T-cell (primary cell): Measurements from ENCODE around the gene ADCY10. TPM values are rescaled to one million over a fixed set of nuclear protein-coding genes. Genes with fewer than 3 reads are reported as not detected.

ENCODE experiments used
- ATAC-seq, 4 experiments: fragments of 200-7000 bp in 3 of 4; fragments of 150-1000 bp in 1 of 4; cut with Tn5 transposase; replicated peaks in 1 of 4; 1 replicate in 3 of 4; 2 replicates in 1 of 4; pipeline ENCODE4 v1.10.0; 2021; ENCODE audit warnings: moderate library complexity in 3 of 4, mild to moderate bottlenecking in 2 of 4, moderate number of reproducible peaks in 1 of 4
- CTCF ChIA-PET, 2 donors: fragments of 300-600 bp; sonication (Branson Sonifier 250); formaldehyde crosslinking; loops; one replicate each; lab custom pipeline; 2022; ENCODE audit warnings: antibody characterized with exemption in 2 of 2; lab: Charles Lee
- POLR2A ChIA-PET, 2 donors: fragments of 300-600 bp; sonication (Branson Sonifier 250); formaldehyde crosslinking; loops; one replicate each; lab custom pipeline; 2022; ENCODE audit warnings: antibody characterized with exemption in 2 of 2; lab: Charles Lee
- DNase-seq, 35 experiments: peaks; one replicate each; pipeline versions ENCODE4 v3.0.0 to v3.0.0-alpha.2; 2013 to 2023
- H3K27ac ChIP-seq: one replicate; pipeline ENCODE4 v1.5.1; 2013; ENCODE audit warnings: low read length
- H3K27me3 ChIP-seq, 2 experiments: replicated peaks in 1 of 2; 1 replicate in 1 of 2; 2 replicates in 1 of 2; pipeline versions ENCODE4 v1.6.1 to v1.7.0; 2013; ENCODE audit warnings: low read length in 1 of 2, mixed read lengths in 1 of 2; ENCODE audit not compliant: control insufficient read depth in 2 of 2, insufficient read depth in 2 of 2; ENCODE audit errors: extremely low read depth in 1 of 2
- H3K36me3 ChIP-seq, 2 donors: 1 replicate in 1 of 2; 2 replicates in 1 of 2; pipeline versions ENCODE4 v1.6.1 to v1.7.0; 2013; ENCODE audit warnings: low read length in 1 of 2; ENCODE audit not compliant: control insufficient read depth in 2 of 2, insufficient read depth in 1 of 2; ENCODE audit errors: extremely low read depth in 1 of 2
- H3K4me1 ChIP-seq, 2 experiments: 1 replicate in 1 of 2; 2 replicates in 1 of 2; pipeline versions ENCODE4 v1.6.1 to v1.7.0; 2013; ENCODE audit warnings: low read length in 2 of 2, mixed read lengths in 1 of 2; ENCODE audit not compliant: insufficient read depth in 2 of 2, control insufficient read depth in 1 of 2; ENCODE audit errors: extremely low read depth in 1 of 2
- H3K4me3 ChIP-seq, 2 donors: 1 replicate in 1 of 2; 2 replicates in 1 of 2; pipeline versions ENCODE4 v1.5.1 to v1.7.0; 2013; ENCODE audit warnings: mild to moderate bottlenecking in 2 of 2, low read length in 1 of 2, moderate library complexity in 1 of 2; ENCODE audit not compliant: control insufficient read depth in 1 of 2; ENCODE audit errors: extremely low read depth in 1 of 2
- H3K9me3 ChIP-seq: 2 replicates; pipeline ENCODE4 v1.7.0; 2013
- H3K27ac Mint-ChIP-seq, 2 donors: one replicate each; pipeline ENCODE4 v1.8.0; 2020 to 2021; ENCODE audit warnings: mild to moderate bottlenecking in 2 of 2, mixed read lengths in 2 of 2
- H3K27me3 Mint-ChIP-seq, 2 donors: one replicate each; pipeline ENCODE4 v1.8.0; 2021 to 2022; ENCODE audit warnings: mixed read lengths in 2 of 2
- H3K36me3 Mint-ChIP-seq: one replicate; pipeline ENCODE4 v1.8.0; 2021; ENCODE audit warnings: mixed read lengths
- H3K4me1 Mint-ChIP-seq, 3 donors: one replicate each; pipeline ENCODE4 v1.8.0; 2020 to 2022; ENCODE audit warnings: mixed read lengths in 3 of 3, mild to moderate bottlenecking in 1 of 3
- H3K4me3 Mint-ChIP-seq, 3 donors: one replicate each; pipeline ENCODE4 v1.8.0; 2020 to 2022; ENCODE audit warnings: mild to moderate bottlenecking in 3 of 3, mixed read lengths in 3 of 3, moderate library complexity in 3 of 3
- H3K9me3 Mint-ChIP-seq, 3 donors: one replicate each; pipeline ENCODE4 v1.8.0; 2020 to 2022; ENCODE audit warnings: mixed read lengths in 3 of 3
- WGBS: methylation state at CpG from one replicate; pipeline ENCODE4 v1.1.5; 2013; ENCODE audit warnings: missing lambda C conversion rate; ENCODE audit not compliant: insufficient coverage; 5-methylcytosine and 5-hydroxymethylcytosine counted together
- total RNA-seq, 35 experiments: library from RNA in 6 of 35; stranded (reverse) in 6 of 35; fragments of 120-200 nt in 1 of 35; gene quantifications; one replicate each; pipeline versions ENCODE4 v1.2.1 to v1.2.4 and lab custom pipeline; 2013 to 2026

Gene ADCY10
- total RNA-seq: under 1 TPM; 0.06 to 0.82 (median 0.44) TPM
- total RNA-seq (2013): 0.11 TPM
- 0 to 2.1 (median 0.42) reads per million in 29 experiments for total RNA-seq (lab: John Stamatoyannopoulos, UW)

- Histone ChIP-seq H3K4me1 (no peaks in the 10 kb centered on the region), H3K27me3 (no peaks in the 10 kb centered on the region), H3K36me3 (peaks cover 7 to 14% of the 10 kb centered on the region in 2 donors), H3K9me3 (no peaks in the 10 kb centered on the region), H3K27ac (no peak within 1 kb of the TSS), H3K4me3 (no peak within 1 kb of the TSS)
- Mint-ChIP-seq H3K27ac (no peak within 1 kb of the TSS), H3K27me3 (peaks cover 0 to 5% of the 10 kb centered on the region in 2 donors), H3K36me3 (peaks cover 22% of the 10 kb centered on the region), H3K9me3 (peaks cover 6 to 10% (median 10%) of the 10 kb centered on the region in 3 donors), H3K4me1 (no peaks in the 10 kb centered on the region), H3K4me3 (no peak within 1 kb of the TSS)
- no peak for ATAC-seq
- no peak for DNase-seq
- POLR2A ChIA-PET: interaction anchor here in 1 of 2 donors (0.8 kb wide), 1 partner anchor 103 kb away, joined by 3 read pairs; no protein-coding TSS in a partner anchor
- 85% methylated on average over 5 of the region's 9 CpGs for WGBS
- CTCF ChIA-PET: interaction anchor here in 1 of 2 donors (0.8 kb wide), 1 partner anchor 10 kb away, joined by 4 read pairs; no protein-coding TSS in a partner anchor
Measured at GRCh38 chr1:167913895-167914496, at the start of gene ADCY10. ADCY10 (minus strand) TSS chr1:167914134; CDS start chr1:167905140, 8,994 bp downstream.

GRCh38 chr1:167957710-167958109 is 43.8 kb upstream of the ADCY10 start:
- H3K4me3 Mint-ChIP-seq: no peak overlapping the region
- Histone ChIP-seq H3K4me3 (no peak overlapping the region), H3K4me1 (no peaks in the 10 kb centered on the region), H3K36me3 (peaks cover 10 to 13% of the 10 kb centered on the region in 2 donors), H3K27ac (no peak overlapping the region), H3K27me3 (no peaks in the 10 kb centered on the region), H3K9me3 (no peaks in the 10 kb centered on the region)
- no peak for DNase-seq
- ChIA-PET CTCF (no interaction called here), POLR2A (no interaction called here)
- H3K9me3 Mint-ChIP-seq: no peaks in the 10 kb centered on the region
- H3K27ac Mint-ChIP-seq: no peak overlapping the region
- ATAC-seq: no peak
- H3K27me3 Mint-ChIP-seq: no peaks in the 10 kb centered on the region
- H3K4me1 Mint-ChIP-seq: peaks cover 25 to 43% (median 36%) of the 10 kb centered on the region in 3 donors
- H3K36me3 Mint-ChIP-seq: peaks cover 42% of the 10 kb centered on the region

GRCh38 chr1:167955915-167956314 is 42.0 kb upstream of the ADCY10 start:
- H3K27me3 ChIP-seq: no peaks in the 10 kb centered on the region
- Mint-ChIP-seq H3K9me3 (no peaks in the 10 kb centered on the region), H3K4me1 (peaks cover 29 to 37% (median 29%) of the 10 kb centered on the region in 3 donors), H3K36me3 (peaks cover 35% of the 10 kb centered on the region), H3K27ac (no peak overlapping the region), H3K4me3 (no peak overlapping the region), H3K27me3 (no peaks in the 10 kb centered on the region)
- no peaks in the 10 kb centered on the region for H3K9me3 ChIP-seq
- H3K4me1 ChIP-seq: no peaks in the 10 kb centered on the region
- no peak overlapping the region for H3K4me3 ChIP-seq
- no peak for DNase-seq
- ChIA-PET CTCF (no interaction called here), POLR2A (interaction anchor here in 1 of 2 donors (0.7 to 1.5 kb wide), 2 partner anchors 20 to 59 kb away, joined by 5 read pairs; partner anchors contain the start of genes DCAF6 and MPC2)
- peaks cover 13 to 18% of the 10 kb centered on the region in 2 donors for H3K36me3 ChIP-seq
- no peak overlapping the region for H3K27ac ChIP-seq
- no peak for ATAC-seq
- no CpG with 5 or more reads among the region's 2 CpGs for WGBS

- H3K36me3 Mint-ChIP-seq: peaks cover 30% of the 10 kb centered on the region
- ATAC-seq (no peak), DNase-seq (no peak)
- H3K27ac ChIP-seq: no peak overlapping the region
- H3K4me1 ChIP-seq: peaks cover 0 to 5% of the 10 kb centered on the region in 2 experiments
- H3K9me3 ChIP-seq: no peaks in the 10 kb centered on the region
- H3K36me3 ChIP-seq: peaks cover 13 to 19% of the 10 kb centered on the region in 2 donors
- no peak overlapping the region for H3K27ac Mint-ChIP-seq
- ChIA-PET CTCF (no interaction called here), POLR2A (no interaction called here)
- H3K27me3 ChIP-seq: no peaks in the 10 kb centered on the region
- no peaks in the 10 kb centered on the region for H3K27me3 Mint-ChIP-seq
- H3K4me3 Mint-ChIP-seq: no peak overlapping the region
- H3K9me3 Mint-ChIP-seq: no peaks in the 10 kb centered on the region
- no peak overlapping the region for H3K4me3 ChIP-seq
- peaks cover 38 to 52% (median 44%) of the 10 kb centered on the region in 3 donors for H3K4me1 Mint-ChIP-seq
- no CpG with 5 or more reads among the region's 1 CpG for WGBS
Measured at GRCh38 chr1:167950569-167950968, 36.6 kb upstream of the ADCY10 start.

GRCh38 chr1:167949785-167950184 is 35.9 kb upstream of the ADCY10 start:
- no peak overlapping the region for H3K27ac Mint-ChIP-seq

GRCh38 chr1:167947733-167948132 is 33.8 kb upstream of the ADCY10 start:
- Histone ChIP-seq H3K4me1 (peaks cover 0 to 5% of the 10 kb centered on the region in 2 experiments), H3K27ac (no peak overlapping the region), H3K9me3 (no peaks in the 10 kb centered on the region), H3K4me3 (no peak overlapping the region), H3K27me3 (no peaks in the 10 kb centered on the region), H3K36me3 (peaks cover 0 to 12% of the 10 kb centered on the region in 2 donors)
- DNase-seq (no peak), ATAC-seq (no peak)
- peaks cover 22% of the 10 kb centered on the region for H3K36me3 Mint-ChIP-seq
- H3K27me3 Mint-ChIP-seq: no peaks in the 10 kb centered on the region
- peaks cover 0 to 4% (median 0%) of the 10 kb centered on the region in 3 donors for H3K9me3 Mint-ChIP-seq
- no peak overlapping the region for H3K27ac Mint-ChIP-seq
- no CpG with 5 or more reads among the region's 2 CpGs for WGBS
- H3K4me1 Mint-ChIP-seq: peaks cover 48 to 57% (median 50%) of the 10 kb centered on the region in 3 donors
- ChIA-PET CTCF (no interaction called here), POLR2A (no interaction called here)
- H3K4me3 Mint-ChIP-seq: no peak overlapping the region

More at GRCh38 chr1:167949785-167950184, 35.9 kb upstream of the ADCY10 start:
- ATAC-seq: no peak
- Mint-ChIP-seq H3K36me3 (peaks cover 25% of the 10 kb centered on the region), H3K4me3 (no peak overlapping the region), H3K4me1 (peaks cover 44 to 51% (median 45%) of the 10 kb centered on the region in 3 donors), H3K9me3 (no peaks in the 10 kb centered on the region), H3K27me3 (no peaks in the 10 kb centered on the region)
- Histone ChIP-seq H3K4me1 (peaks cover 0 to 5% of the 10 kb centered on the region in 2 experiments), H3K27ac (no peak overlapping the region), H3K36me3 (peaks cover 9 to 16% of the 10 kb centered on the region in 2 donors), H3K27me3 (no peaks in the 10 kb centered on the region), H3K4me3 (no peak overlapping the region), H3K9me3 (no peaks in the 10 kb centered on the region)
- ChIA-PET CTCF (no interaction called here), POLR2A (no interaction called here)
- DNase-seq: no peak
- WGBS: 80% methylated on average over 1 of the region's 3 CpGs
